Omental fat pad (tissue), 4 donors: Measurements from ENCODE around the gene CCDC175. TPM values are rescaled to one million over a fixed set of nuclear protein-coding genes. Genes with fewer than 3 reads are reported as not detected.

Experiments used
- ATAC-seq: fragments of 150-250 bp; one replicate; pipeline ENCODE4 v1.9.1; 2016; ENCODE audit warnings: mild to moderate bottlenecking, moderate library complexity; ENCODE audit not compliant: low FRiP score
- DNase-seq: peaks from one replicate; pipeline ENCODE4 v3.0.0-alpha.2; 2019; ENCODE audit warnings: low spot score
- CTCF ChIP-seq, 3 donors: fragments of 450-650 bp; IDR thresholded peaks; one replicate each; pipeline ENCODE4 v1.5.1; 2016 to 2017; ENCODE audit warnings: antibody characterized with exemption in 3 of 3, mild to moderate bottlenecking in 3 of 3, moderate library complexity in 2 of 3
- total RNA-seq, 4 donors: library from RNA; depleted of rRNA; stranded (reverse); fragments of >200 nt; gene quantifications; one replicate each; pipeline ENCODE4 v1.1.0, GENCODE V29; 2016

The CCDC175 gene
- total RNA-seq, 4 donors from 2014 or later, result not detected

- no peak for ATAC-seq
- DNase-seq, result no peak
- TF ChIP-seq CTCF (IDR thresholded peaks at IDR 0.05), result no peak
Measured at GRCh38 chr14:59507752-59508103, 68.9 kb downstream of the CCDC175 start.

GRCh38 chr14:59507063-59507751, 69.4 kb downstream of the CCDC175 start:
- DNase-seq, result no peak
- ATAC-seq, result no peak
- no peak for TF ChIP-seq CTCF (IDR thresholded peaks at IDR 0.05)

GRCh38 chr14:59503256-59503655, 73.4 kb downstream of the CCDC175 start:
- ATAC-seq (no peak), DNase-seq (no peak)
- TF ChIP-seq CTCF (IDR thresholded peaks at IDR 0.05), result no peak

GRCh38 chr14:59500732-59501131, 75.9 kb downstream of the CCDC175 start:
- DNase-seq, result no peak
- no peak for ATAC-seq
- TF ChIP-seq CTCF (IDR thresholded peaks at IDR 0.05), result no peak

GRCh38 chr14:59492384-59492783, 84.2 kb downstream of the CCDC175 start:
- TF ChIP-seq CTCF (IDR thresholded peaks at IDR 0.05), result no peak
- ATAC-seq, result no peak
- no peak for DNase-seq

- DNase-seq, result no peak
- TF ChIP-seq CTCF (IDR thresholded peaks at IDR 0.05), result no peak
- no peak for ATAC-seq
Measured at GRCh38 chr14:59490756-59491155, 85.9 kb downstream of the CCDC175 start.

- ATAC-seq, result peak; percentile 60
- no peak for DNase-seq
- TF ChIP-seq CTCF (IDR thresholded peaks at IDR 0.05), result no peak
Measured at GRCh38 chr14:59484639-59485175, 91.9 kb downstream of the CCDC175 start.
